K562 (cell line): ENCODE data around the gene NAV2. TPM values are rescaled to one million over a fixed set of nuclear protein-coding genes. Genes with fewer than 3 reads are reported as not detected.

Source experiments
- ATAC-seq: fragments of 200-7000 bp; cut with Tn5 transposase; 3 replicates; pipeline ENCODE4 v1.9.1; 2020; ENCODE audit warnings: moderate library complexity
- BruUV-seq: library from RNA; stranded (reverse); fragments of 400-500 nt; replicated peaks from 2 replicates; lab custom pipeline; 2021; lab: Mats Ljungman, UMichigan
- CTCF ChIA-PET: fragments of 300-600 bp; formaldehyde crosslinking; extraction: SDS; loops from one replicate; lab custom pipeline; 2021; ENCODE audit warnings: low intra/inter-chr PET ratio; lab: Yijun Ruan, JAX
- POLR2A ChIA-PET: fragments of 300-600, 350-650 bp; sonication (Branson Sonifier 250); formaldehyde crosslinking; extraction: SDS; loops from one replicate; lab custom pipeline; 2021; ENCODE audit warnings: antibody characterized with exemption, inconsistent platforms; lab: Yijun Ruan, JAX
- DNase-seq, 4 experiments: peaks; one replicate each; pipeline versions ENCODE4 v3.0.0 to v3.0.0-alpha.2; 2011 to 2018; ENCODE audit warnings: low spot score in 3 of 4, mixed read lengths in 3 of 4; ENCODE audit errors: extremely low read depth in 1 of 4
- FAIRE-seq: peaks from 2 replicates; lab custom pipeline; 2011; peaks lifted over from hg19 to GRCh38; lab: Jason Lieb, UNC
- H2AFZ ChIP-seq: 2 replicates; pipeline ENCODE4 v1.6.0; 2011; ENCODE audit warnings: low read depth, low read length, control low read depth, inconsistent platforms
- H3K27ac ChIP-seq: fragments of 200-600 bp; 3 replicates; pipeline ENCODE4 v1.8.0; 2011; ENCODE audit warnings: low read depth, mild to moderate bottlenecking, control low read depth, inconsistent platforms, low read length, moderate library complexity, mixed read lengths; ENCODE audit errors: extremely low read depth
- H3K27me3 ChIP-seq, 2 experiments: fragments of 300-600 bp in 1 of 2; 2 replicates in 1 of 2; 3 replicates in 1 of 2; pipeline versions ENCODE4 v1.6.0 to v1.8.0; 2011; ENCODE audit warnings: inconsistent platforms in 2 of 2, low read length in 2 of 2, mild to moderate bottlenecking in 1 of 2, mixed read lengths in 1 of 2, moderate library complexity in 1 of 2; ENCODE audit not compliant: control insufficient read depth in 2 of 2, insufficient read depth in 2 of 2
- H3K36me3 ChIP-seq: fragments of 300-600 bp; 3 replicates; pipeline ENCODE4 v1.8.0; 2011; ENCODE audit warnings: mild to moderate bottlenecking, low read length, inconsistent platforms; ENCODE audit not compliant: control insufficient read depth, insufficient read depth
- H3K4me1 ChIP-seq, 2 experiments: fragments of 200-600 bp in 1 of 2; replicated peaks in 1 of 2; 2 replicates in 1 of 2; 3 replicates in 1 of 2; pipeline versions ENCODE4 v1.5.1 to v1.8.0; 2011; ENCODE audit warnings: inconsistent platforms in 2 of 2, low read length in 2 of 2, mild to moderate bottlenecking in 1 of 2, mixed read lengths in 1 of 2, moderate library complexity in 1 of 2; ENCODE audit not compliant: control insufficient read depth in 2 of 2, insufficient read depth in 2 of 2
- H3K4me2 ChIP-seq: 2 replicates; pipeline ENCODE4 v1.6.1; 2011; ENCODE audit warnings: low read length, control low read depth, inconsistent platforms, mixed read lengths; ENCODE audit not compliant: insufficient read depth
- H3K4me3 ChIP-seq: fragments of 200-600 bp; sonication (generic), shearing (Covaris generic); 2 replicates; pipeline ENCODE4 v1.5.1; 2016; ENCODE audit warnings: control low read depth, inconsistent platforms
- H3K79me2 ChIP-seq: fragments of 200-600 bp; 3 replicates; pipeline ENCODE4 v1.8.0; 2011; ENCODE audit warnings: low read length, inconsistent platforms; ENCODE audit not compliant: control insufficient read depth, insufficient read depth
- H3K9ac ChIP-seq, 2 experiments: 2 replicates each; pipeline versions ENCODE4 v1.6.0 to v1.6.1; 2011; ENCODE audit warnings: low read depth in 2 of 2, low read length in 2 of 2, control low read depth in 1 of 2, inconsistent platforms in 1 of 2, mild to moderate bottlenecking in 1 of 2, mixed read lengths in 1 of 2; ENCODE audit not compliant: insufficient read depth in 1 of 2
- H3K9me1 ChIP-seq: one replicate; pipeline ENCODE4 v1.6.0; 2011; ENCODE audit warnings: inconsistent platforms, mild to moderate bottlenecking, low read length, moderate library complexity; ENCODE audit not compliant: control insufficient read depth, insufficient read depth
- H3K9me3 ChIP-seq: replicated peaks from 2 replicates; pipeline ENCODE4 v1.5.1; 2011; ENCODE audit warnings: low read depth, low read length, inconsistent platforms; ENCODE audit not compliant: control insufficient read depth, insufficient read depth
- H4K20me1 ChIP-seq: replicated peaks from 2 replicates; pipeline ENCODE4 v1.6.1; 2011; ENCODE audit warnings: low read length, inconsistent platforms, mixed read lengths; ENCODE audit not compliant: control insufficient read depth, insufficient read depth
- ARID1B ChIP-seq: fragments of 450-650 bp; IDR thresholded peaks from 2 replicates; pipeline ENCODE4 v1.6.1; 2016; ENCODE audit warnings: antibody characterized with exemption, mild to moderate bottlenecking, inconsistent platforms
- CEBPG ChIP-seq, 3 experiments: fragments of 200-800 bp in 1 of 3; sonication (Bioruptor generic) in 1 of 3; sonication (generic) in 1 of 3; formaldehyde crosslinking in 1 of 3; IDR thresholded peaks in 2 of 3; conservative IDR thresholded peaks in 1 of 3; 2 replicates each; pipeline versions ENCODE4 v1.6.1 to v1.8.0; 2016 to 2022; ENCODE audit warnings: missing compliant biosample characterization in 2 of 3, missing genetic modification characterization in 2 of 3, mild to moderate bottlenecking in 1 of 3, missing genetic modification reagents in 1 of 3
- HMBOX1 ChIP-seq: sonication (generic); IDR thresholded peaks from 2 replicates; pipeline ENCODE4 v1.6.1; 2016
- MNT ChIP-seq, 2 experiments: fragments of 450-650 bp; conservative IDR thresholded peaks; 2 replicates each; pipeline ENCODE4 v1.6.1; 2017; ENCODE audit warnings: mild to moderate bottlenecking in 2 of 2, moderate library complexity in 2 of 2
- POLR3A ChIP-seq: IDR thresholded peaks from 2 replicates; pipeline ENCODE4 v1.6.1; 2011; ENCODE audit warnings: borderline replicate concordance, mild to moderate bottlenecking, moderate library complexity; ENCODE audit not compliant: insufficient read length, insufficient read depth; ENCODE audit errors: extremely low read depth
- RBM15 ChIP-seq: fragments of 200-400 bp; formaldehyde crosslinking; IDR thresholded peaks from 2 replicates; pipeline ENCODE4 v1.6.1; 2018; ENCODE audit warnings: mild to moderate bottlenecking, low read length, moderate library complexity; ENCODE audit not compliant: insufficient read depth
- SETDB1 ChIP-seq: IDR thresholded peaks from one replicate; pipeline ENCODE4 v1.6.1; 2012; ENCODE audit warnings: low read length, control low read depth, inconsistent platforms
- STAT5B ChIP-seq: fragments of 250-450 bp; sonication (Bioruptor Pico); IDR thresholded peaks from 2 replicates; pipeline ENCODE4 v1.8.0; 2021; ENCODE audit warnings: mild to moderate bottlenecking, inconsistent platforms
- ZNF24 ChIP-seq: fragments of 450-650 bp; IDR thresholded peaks from 2 replicates; pipeline ENCODE4 v1.6.1; 2016
- ZNF3 ChIP-seq: fragments of 250-450 bp; sonication (Bioruptor Pico); IDR thresholded peaks from 2 replicates; pipeline ENCODE4 v1.5.0; 2021; ENCODE audit warnings: mild to moderate bottlenecking, moderate library complexity
- ZNF766 ChIP-seq: fragments of 200-800 bp; sonication (Bioruptor generic); conservative IDR thresholded peaks from 2 replicates; pipeline ENCODE4 v1.6.1; 2016; ENCODE audit warnings: missing genetic modification characterization, missing compliant biosample characterization
- WGBS: fragments of 100-300 bp; shearing (Covaris generic); methylation state at CpG from one replicate; pipeline ENCODE4 v1.1.6; 2016; ENCODE audit warnings: low coverage, mixed read lengths; ENCODE audit not compliant: insufficient coverage; ENCODE audit errors: missing lambda C conversion rate; 5-methylcytosine and 5-hydroxymethylcytosine counted together
- in situ Hi-C: fragments of 300-500 bp; cut with MboI; formaldehyde crosslinking; loops from 4 replicates; pipeline ENCODE4 v1.15.0; 2018; ENCODE audit warnings: inconsistent platforms, mixed read lengths
- intact Hi-C: fragments of 100-400 bp; cut with micrococcal nuclease; formaldehyde crosslinking; loops from 2 replicates; pipeline ENCODE4 v1.14.2; 2022
- polyA plus RNA-seq, 8 experiments: library from polyadenylated mRNA; depleted of rRNA in 4 of 8; stranded (reverse) in 5 of 8; unstranded in 3 of 8; fragments of >200 nt; fragmentation: Nextera tagmentation in 2 of 8; fragmentation: Illumina TruSeq in 1 of 8; extraction: Ambion mirVana in 2 of 8; extraction: Trizol in 1 of 8; gene quantifications; 2 replicates each; pipeline versions ENCODE4 v1.2.1 to v1.2.3, GENCODE V29; 2011 to 2014; ENCODE audit warnings: inconsistent platforms in 1 of 8, missing spikeins in 1 of 8
- total RNA-seq, 7 experiments: library from RNA; depleted of rRNA in 6 of 7; stranded (reverse); fragments of >200 nt in 6 of 7; fragmentation: Illumina TruSeq in 2 of 7; extraction: Trizol in 2 of 7; gene quantifications; 2 replicates each; pipeline versions ENCODE4 v1.2.1 to v1.2.3, GENCODE V29; 2011 to 2021; ENCODE audit warnings: low replicate concordance in 1 of 7

NAV2 gene
- total and polyA plus RNA-seq, 9 of the 15 experiments (the other 6 are each of a cell fraction or from before 2014, with no cell fraction given) = 0.03 to 0.35 (median 0.05) TPM

- ATAC-seq = no peak
- Histone ChIP-seq H3K36me3 (no peaks in the 10 kb centered on the region), H3K4me3 (no peak overlapping the region), H3K9me3 (no peaks in the 10 kb centered on the region), H4K20me1 (no peaks in the 10 kb centered on the region; the same call in 1 of the 2 replicates), H3K4me1 (no peaks in the 10 kb centered on the region), H3K9ac (no peak overlapping the region), H3K27me3 (peaks cover 0 to 15% of the 10 kb centered on the region in 2 experiments; a peak in 3 of 5 replicates), H3K79me2 (no peaks in the 10 kb centered on the region), H2AFZ (no peak overlapping the region), H3K27ac (no peak overlapping the region), H3K9me1 (no peaks in the 10 kb centered on the region), H3K4me2 (no peak overlapping the region)
- WGBS = 0% methylated on average over 4 of the region's 4 CpGs
- BruUV-seq = no TSS peak
- no peak for DNase-seq
- FAIRE-seq = no peak
- ChIA-PET CTCF (no interaction called here), POLR2A (no interaction called here)
- TF ChIP-seq CEBPG (CRISPR knock-in tag; IDR thresholded peaks at IDR 0.05) (no peak), CEBPG (tag; conservative IDR thresholded peaks at IDR 0.05 in 1 of 2, IDR thresholded peaks at IDR 0.05 in 1 of 2) (peak; percentile 23 to 43; a peak in 2 of 4 replicates), RBM15 (no peak)
- in situ Hi-C loops (no loop called here), intact Hi-C loops (loop anchor here (5.0 kb wide), 1 partner anchor 90 kb away; no protein-coding TSS in a partner anchor)
Observed at GRCh38 chr11:19812710-19813109, 100.1 kb downstream of the NAV2 start.

DNA sequence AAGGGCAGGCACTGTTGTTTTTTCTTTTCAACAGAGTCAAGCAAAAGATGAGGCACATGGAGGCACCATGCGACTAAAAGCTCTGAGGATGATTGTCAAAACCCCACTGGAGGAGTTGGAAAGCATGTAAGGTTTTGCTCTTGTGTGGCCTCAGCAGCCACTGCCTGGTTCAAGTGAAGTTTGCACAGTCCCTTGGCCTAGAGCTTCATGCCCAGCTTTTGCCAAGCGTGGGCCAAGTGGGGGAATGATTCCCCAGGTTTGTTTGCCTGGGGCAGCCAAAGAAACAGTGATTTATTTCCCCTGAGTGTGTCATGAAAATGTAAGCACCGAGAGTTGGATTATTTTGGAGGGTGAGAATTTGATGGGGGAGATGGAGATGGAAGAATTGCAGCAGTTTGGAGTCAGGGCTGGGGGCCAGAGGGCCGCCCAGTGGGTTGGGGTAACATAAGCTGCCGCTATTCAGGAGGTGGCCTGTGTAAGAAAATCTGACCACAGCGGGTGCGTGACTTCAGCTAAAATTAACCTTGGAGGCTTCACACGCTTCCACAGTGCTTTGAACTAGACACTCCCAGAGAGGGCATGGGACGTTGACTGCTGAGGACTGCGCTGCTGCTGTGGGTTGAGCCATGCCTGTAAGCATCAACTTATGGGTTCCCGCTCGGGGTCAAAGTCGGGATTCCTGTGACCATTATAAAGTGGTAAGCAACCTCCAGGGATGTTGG is 100.7 kb downstream of the NAV2 start:
- WGBS = under 1% methylated on average over 13 of the region's 13 CpGs
- POLR2A ChIA-PET = interaction anchor here (0.6 to 0.8 kb wide), 2 partner anchors 12 to 973 kb away, joined by 3 read pairs; no protein-coding TSS in a partner anchor
- BruUV-seq = no TSS peak
- TF ChIP-seq ARID1B = no peak
- TF ChIP-seq ZNF3 (CRISPR knock-in tag) = no peak
- TF ChIP-seq STAT5B (CRISPR knock-in tag) = no peak
- TF ChIP-seq ZNF24 = no peak
- TF ChIP-seq HMBOX1 = no peak
- TF ChIP-seq ZNF766 (CRISPR knock-in tag) = no peak
- TF ChIP-seq MNT (conservative IDR thresholded peaks at IDR 0.05) = no peak
- no peak for TF ChIP-seq SETDB1
- no peak for TF ChIP-seq POLR3A

More for the DNA sequence above, 100.7 kb downstream of the NAV2 start:
- Histone ChIP-seq H3K4me1 (no peaks in the 10 kb centered on the region), H3K79me2 (no peaks in the 10 kb centered on the region), H3K9me3 (no peaks in the 10 kb centered on the region), H4K20me1 (no peaks in the 10 kb centered on the region; the same call in 1 of the 2 replicates), H3K9ac (no peak overlapping the region), H3K27ac (no peak overlapping the region), H3K4me2 (no peak overlapping the region), H2AFZ (no peak overlapping the region), H3K36me3 (no peaks in the 10 kb centered on the region), H3K4me3 (no peak overlapping the region), H3K27me3 (peaks cover 0 to 15% of the 10 kb centered on the region in 2 experiments; a peak in 3 of 5 replicates), H3K9me1 (no peaks in the 10 kb centered on the region)
- CTCF ChIA-PET = no interaction called here
- DNase-seq = no peak
- FAIRE-seq = no peak
- ATAC-seq = no peak; the same call in 2 of the 3 replicates
- intact Hi-C loops (loop anchor here (5.0 kb wide), 1 partner anchor 89 kb away; no protein-coding TSS in a partner anchor), in situ Hi-C loops (no loop called here)
